Panc1 (cell line): Measurements from ENCODE around the gene CBY2.

Experiments used
- POLR2AphosphoS5 ChIP-seq: IDR thresholded peaks from 2 replicates; pipeline ENCODE4 v1.6.1; 2012; ENCODE audit warnings: mild to moderate bottlenecking, low read depth, low read length, moderate library complexity
- REST ChIP-seq, 2 experiments: IDR thresholded peaks; 2 replicates each; pipeline ENCODE4 v1.6.1; 2011 to 2012; ENCODE audit warnings: low read depth in 2 of 2, control low read depth in 1 of 2, low read length in 1 of 2, mild to moderate bottlenecking in 1 of 2, moderate library complexity in 1 of 2; ENCODE audit not compliant: insufficient read depth in 1 of 2
- SIN3A ChIP-seq: IDR thresholded peaks from 2 replicates; pipeline ENCODE4 v1.6.1; 2012; ENCODE audit warnings: low read depth, mild to moderate bottlenecking, low read length, moderate library complexity, borderline replicate concordance; ENCODE audit not compliant: insufficient read depth
- TF ChIP-seq, protein P1 (sequence below): fragments of 450-650 bp; IDR thresholded peaks from 2 replicates; pipeline ENCODE4 v1.5.1; 2017; ENCODE audit warnings: mild to moderate bottlenecking

GRCh38 chr13:45715351-45715750 lies 13.2 kb downstream of the CBY2 start:
- TF ChIP-seq, protein P1, sequence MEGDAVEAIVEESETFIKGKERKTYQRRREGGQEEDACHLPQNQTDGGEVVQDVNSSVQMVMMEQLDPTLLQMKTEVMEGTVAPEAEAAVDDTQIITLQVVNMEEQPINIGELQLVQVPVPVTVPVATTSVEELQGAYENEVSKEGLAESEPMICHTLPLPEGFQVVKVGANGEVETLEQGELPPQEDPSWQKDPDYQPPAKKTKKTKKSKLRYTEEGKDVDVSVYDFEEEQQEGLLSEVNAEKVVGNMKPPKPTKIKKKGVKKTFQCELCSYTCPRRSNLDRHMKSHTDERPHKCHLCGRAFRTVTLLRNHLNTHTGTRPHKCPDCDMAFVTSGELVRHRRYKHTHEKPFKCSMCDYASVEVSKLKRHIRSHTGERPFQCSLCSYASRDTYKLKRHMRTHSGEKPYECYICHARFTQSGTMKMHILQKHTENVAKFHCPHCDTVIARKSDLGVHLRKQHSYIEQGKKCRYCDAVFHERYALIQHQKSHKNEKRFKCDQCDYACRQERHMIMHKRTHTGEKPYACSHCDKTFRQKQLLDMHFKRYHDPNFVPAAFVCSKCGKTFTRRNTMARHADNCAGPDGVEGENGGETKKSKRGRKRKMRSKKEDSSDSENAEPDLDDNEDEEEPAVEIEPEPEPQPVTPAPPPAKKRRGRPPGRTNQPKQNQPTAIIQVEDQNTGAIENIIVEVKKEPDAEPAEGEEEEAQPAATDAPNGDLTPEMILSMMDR: no peak
- TF ChIP-seq REST (IDR thresholded peaks at IDR 0.05; ENCODE audit: insufficient read depth in 1 of 2, low read depth in 2 of 2, low read length in 1 of 2): no peak
- no peak for TF ChIP-seq SIN3A
- no peak for TF ChIP-seq POLR2AphosphoS5
